ENCODE data around the gene CAMK2D. TPM values are rescaled to one million over a fixed set of nuclear protein-coding genes. Genes with fewer than 3 reads are reported as not detected.

CAMK2D gene
- polyA plus RNA-seq, 3 donors = 10.4 to 30.6 (median 19.6) TPM

GRCh38 chr4:113481820-113482219 is 279.7 kb downstream of the CAMK2D start:
- peaks cover 0 to 1% of the 10 kb centered on the region in 2 donors for H3K36me3 Mint-ChIP-seq
- TF ChIP-seq, protein P1, sequence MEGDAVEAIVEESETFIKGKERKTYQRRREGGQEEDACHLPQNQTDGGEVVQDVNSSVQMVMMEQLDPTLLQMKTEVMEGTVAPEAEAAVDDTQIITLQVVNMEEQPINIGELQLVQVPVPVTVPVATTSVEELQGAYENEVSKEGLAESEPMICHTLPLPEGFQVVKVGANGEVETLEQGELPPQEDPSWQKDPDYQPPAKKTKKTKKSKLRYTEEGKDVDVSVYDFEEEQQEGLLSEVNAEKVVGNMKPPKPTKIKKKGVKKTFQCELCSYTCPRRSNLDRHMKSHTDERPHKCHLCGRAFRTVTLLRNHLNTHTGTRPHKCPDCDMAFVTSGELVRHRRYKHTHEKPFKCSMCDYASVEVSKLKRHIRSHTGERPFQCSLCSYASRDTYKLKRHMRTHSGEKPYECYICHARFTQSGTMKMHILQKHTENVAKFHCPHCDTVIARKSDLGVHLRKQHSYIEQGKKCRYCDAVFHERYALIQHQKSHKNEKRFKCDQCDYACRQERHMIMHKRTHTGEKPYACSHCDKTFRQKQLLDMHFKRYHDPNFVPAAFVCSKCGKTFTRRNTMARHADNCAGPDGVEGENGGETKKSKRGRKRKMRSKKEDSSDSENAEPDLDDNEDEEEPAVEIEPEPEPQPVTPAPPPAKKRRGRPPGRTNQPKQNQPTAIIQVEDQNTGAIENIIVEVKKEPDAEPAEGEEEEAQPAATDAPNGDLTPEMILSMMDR (IDR thresholded peaks at IDR 0.05) = no peak
- intact Hi-C loops (cut with micrococcal nuclease) = no loop called here
- H3K36me3 ChIP-seq (replicated peaks in 1 of 2; ENCODE audit: control insufficient read depth in 1 of 2, insufficient read depth in 2 of 2, low read length in 2 of 2) = no peaks in the 10 kb centered on the region
- H3K4me1 ChIP-seq (ENCODE audit: control insufficient read depth in 1 of 2, insufficient read depth in 2 of 2, low read length in 2 of 2) = no peaks in the 10 kb centered on the region
- H3K79me2 ChIP-seq (ENCODE audit: insufficient read depth, low read length) = no peaks in the 10 kb centered on the region
- H3K4me1 Mint-ChIP-seq = no peaks in the 10 kb centered on the region
- H3K4me2 ChIP-seq (replicated peaks; ENCODE audit: extremely low read depth, low read length, poor library complexity, severe bottlenecking) = no peak overlapping the region
- H3K9ac ChIP-seq (ENCODE audit: insufficient read depth, low read length, poor library complexity, severe bottlenecking) = no peak overlapping the region
- H3K27me3 Mint-ChIP-seq (ENCODE audit: low read depth in 3 of 3) = peaks cover 2 to 6% (median 2%) of the 10 kb centered on the region in 3 donors
- H3K4me3 ChIP-seq (replicated peaks in 1 of 3; ENCODE audit: low read depth in 2 of 3, low read length in 3 of 3) = no peak overlapping the region
- H4K20me1 ChIP-seq (ENCODE audit: insufficient read depth, low read length) = no peaks in the 10 kb centered on the region
- H3K9me3 ChIP-seq (replicated peaks in 1 of 2; ENCODE audit: control insufficient read depth in 1 of 2, insufficient read depth in 1 of 2, low read length in 2 of 2) = peaks cover 5 to 7% of the 10 kb centered on the region in 2 donors
- H2AFZ ChIP-seq (ENCODE audit: insufficient read depth, low read depth, low read length, poor library complexity, severe bottlenecking) = no peak overlapping the region
- H3K4me3 Mint-ChIP-seq = no peak overlapping the region
- H3K9me3 Mint-ChIP-seq = peaks cover 1 to 13% (median 6%) of the 10 kb centered on the region in 7 donors
- no peak overlapping the region for H3K27ac Mint-ChIP-seq
- no peak for DNase-seq
- no peaks in the 10 kb centered on the region for H3K27me3 ChIP-seq (ENCODE audit: control insufficient read depth in 2 of 2, insufficient read depth in 2 of 2, low read length in 2 of 2)
- H3K27ac ChIP-seq (ENCODE audit: low read depth in 1 of 2, low read length in 2 of 2) = no peak overlapping the region

GRCh38 chr4:113480109-113480508 is 281.4 kb downstream of the CAMK2D start:
- peaks cover 7 to 10% of the 10 kb centered on the region in 2 donors for H3K9me3 ChIP-seq (replicated peaks in 1 of 2; ENCODE audit: control insufficient read depth in 1 of 2, insufficient read depth in 1 of 2, low read length in 2 of 2)
- intact Hi-C loops (cut with micrococcal nuclease) = no loop called here
- peaks cover 2 to 5% (median 2%) of the 10 kb centered on the region in 3 donors for H3K27me3 Mint-ChIP-seq (ENCODE audit: low read depth in 3 of 3)
- no peaks in the 10 kb centered on the region for H3K27me3 ChIP-seq (ENCODE audit: control insufficient read depth in 2 of 2, insufficient read depth in 2 of 2, low read length in 2 of 2)
- no peaks in the 10 kb centered on the region for H3K36me3 ChIP-seq (replicated peaks in 1 of 2; ENCODE audit: control insufficient read depth in 1 of 2, insufficient read depth in 2 of 2, low read length in 2 of 2)
- H3K9me3 Mint-ChIP-seq = peaks cover 3 to 16% (median 9%) of the 10 kb centered on the region in 7 donors
- H3K4me3 ChIP-seq (replicated peaks in 1 of 3; ENCODE audit: low read depth in 2 of 3, low read length in 3 of 3) = no peak overlapping the region
- no peaks in the 10 kb centered on the region for H3K4me1 ChIP-seq (ENCODE audit: control insufficient read depth in 1 of 2, insufficient read depth in 2 of 2, low read length in 2 of 2)
- no peak overlapping the region for H2AFZ ChIP-seq (ENCODE audit: insufficient read depth, low read depth, low read length, poor library complexity, severe bottlenecking)
- no peak overlapping the region for H3K9ac ChIP-seq (ENCODE audit: insufficient read depth, low read length, poor library complexity, severe bottlenecking)
- no peak for DNase-seq
- H3K4me2 ChIP-seq (replicated peaks; ENCODE audit: extremely low read depth, low read length, poor library complexity, severe bottlenecking) = no peak overlapping the region
- H3K27ac ChIP-seq (ENCODE audit: low read depth in 1 of 2, low read length in 2 of 2) = no peak overlapping the region
- H4K20me1 ChIP-seq (ENCODE audit: insufficient read depth, low read length) = no peaks in the 10 kb centered on the region
- no peak overlapping the region for H3K27ac Mint-ChIP-seq
- H3K36me3 Mint-ChIP-seq = peaks cover 0 to 3% of the 10 kb centered on the region in 2 donors
- WGBS (ENCODE audit: insufficient coverage) = no CpG with 5 or more reads among the region's 12 CpGs
- H3K79me2 ChIP-seq (ENCODE audit: insufficient read depth, low read length) = no peaks in the 10 kb centered on the region
- TF ChIP-seq, protein P1 (IDR thresholded peaks at IDR 0.05) = no peak
- H3K4me3 Mint-ChIP-seq = no peak overlapping the region
- no peaks in the 10 kb centered on the region for H3K4me1 Mint-ChIP-seq

All from CD14-positive monocyte (primary cell).